ENCODE measurements around the gene PMFBP1. TPM values are rescaled to one million over a fixed set of nuclear protein-coding genes. Genes with fewer than 3 reads are reported as not detected.

The PMFBP1 gene
- total RNA-seq, 1 experiment from 2014 or later: 0.55 TPM

DNA sequence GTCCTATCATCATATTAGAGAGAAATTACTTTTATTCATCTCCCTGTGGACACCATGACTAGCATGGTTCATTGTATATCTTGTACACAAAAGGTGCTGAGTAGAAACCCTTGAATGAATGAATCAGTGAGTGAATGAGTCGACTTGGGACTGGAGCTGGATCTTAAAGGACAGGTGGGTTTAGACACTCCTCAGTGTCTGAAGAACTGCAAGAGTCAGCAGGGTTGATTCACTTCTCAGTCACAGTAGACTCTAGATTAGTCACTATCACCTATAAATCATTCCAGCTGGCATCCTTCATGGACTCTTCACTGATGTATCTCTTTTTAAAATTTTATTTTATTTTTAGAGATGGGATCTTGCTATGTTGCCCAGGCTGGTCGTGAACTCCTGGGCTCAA lies 30.1 kb upstream of the PMFBP1 start:
- ChIA-PET CTCF (no interaction called here), POLR2A (ENCODE audit: unreplicated experiment) (interaction anchor here (0.7 kb wide), 1 partner anchor 18 kb away, joined by 3 read pairs; no protein-coding TSS in a partner anchor)
- no TSS peak for BruUV-seq (replicated peaks)
- intact Hi-C loops (cut with micrococcal nuclease; ENCODE audit: unreplicated experiment): no loop called here
- no peaks in the 10 kb centered on the region for H3K79me2 ChIP-seq (ENCODE audit: low read depth)
- TF ChIP-seq CTCF (conservative IDR thresholded peaks at IDR 0.05) (no peak), EZH2 (IDR thresholded peaks at IDR 0.05; ENCODE audit: low read depth) (no peak)
- no peak for DNase-seq
- H4K20me1 ChIP-seq (ENCODE audit: insufficient read depth): no peaks in the 10 kb centered on the region
- H3K4me2 ChIP-seq: no peak overlapping the region
- H3K27me3 ChIP-seq (ENCODE audit: insufficient read depth, low read depth): peaks cover 64% of the 10 kb centered on the region
- H3K9me3 ChIP-seq (ENCODE audit: insufficient read depth, low read depth): no peaks in the 10 kb centered on the region
- no peak overlapping the region for H2AFZ ChIP-seq
- no peaks in the 10 kb centered on the region for H3K9me2 ChIP-seq (ENCODE audit: insufficient read depth)
- no peak overlapping the region for H3K27ac ChIP-seq
- no peaks in the 10 kb centered on the region for H3K36me3 ChIP-seq (ENCODE audit: low read depth)
- no peaks in the 10 kb centered on the region for H3K4me1 ChIP-seq (replicated peaks; ENCODE audit: insufficient read depth)
- H3F3A ChIP-seq (ENCODE audit: insufficient read depth, low read depth): no peaks in the 10 kb centered on the region
- no peak overlapping the region for H3K4me3 ChIP-seq

GRCh38 chr16:72201387-72201786 lies 29.4 kb upstream of the PMFBP1 start:
- POLR2A ChIA-PET (ENCODE audit: unreplicated experiment): interaction anchor here (0.7 kb wide), 1 partner anchor 19 kb away, joined by 3 read pairs; no protein-coding TSS in a partner anchor
- Histone ChIP-seq H3K36me3 (ENCODE audit: low read depth) (no peaks in the 10 kb centered on the region), H2AFZ (no peak overlapping the region), H3K27ac (no peak overlapping the region), H3K4me3 (no peak overlapping the region), H3F3A (ENCODE audit: insufficient read depth, low read depth) (no peaks in the 10 kb centered on the region), H4K20me1 (ENCODE audit: insufficient read depth) (no peaks in the 10 kb centered on the region), H3K4me1 (replicated peaks; ENCODE audit: insufficient read depth) (no peaks in the 10 kb centered on the region), H3K9me3 (ENCODE audit: insufficient read depth, low read depth) (no peaks in the 10 kb centered on the region), H3K27me3 (ENCODE audit: insufficient read depth, low read depth) (peaks cover 64% of the 10 kb centered on the region), H3K4me2 (no peak overlapping the region), H3K9me2 (ENCODE audit: insufficient read depth) (no peaks in the 10 kb centered on the region), H3K79me2 (ENCODE audit: low read depth) (no peaks in the 10 kb centered on the region)
- BruUV-seq (replicated peaks): no TSS peak
- DNase-seq: no peak
- intact Hi-C loops (cut with micrococcal nuclease; ENCODE audit: unreplicated experiment): no loop called here
- CTCF ChIA-PET: no interaction called here
- TF ChIP-seq CTCF (conservative IDR thresholded peaks at IDR 0.05): no peak
- no peak for TF ChIP-seq EZH2 (IDR thresholded peaks at IDR 0.05; ENCODE audit: low read depth)

GRCh38 chr16:72199761-72200337 lies 27.9 kb upstream of the PMFBP1 start:
- POLR2A ChIA-PET (ENCODE audit: unreplicated experiment): no interaction called here
- no peak for TF ChIP-seq EZH2 (IDR thresholded peaks at IDR 0.05; ENCODE audit: low read depth)
- TF ChIP-seq CTCF (conservative IDR thresholded peaks at IDR 0.05): no peak
- H3F3A ChIP-seq (ENCODE audit: insufficient read depth, low read depth): no peaks in the 10 kb centered on the region
- no peak overlapping the region for H3K4me3 ChIP-seq
- no peaks in the 10 kb centered on the region for H3K79me2 ChIP-seq (ENCODE audit: low read depth)
- no peaks in the 10 kb centered on the region for H3K9me3 ChIP-seq (ENCODE audit: insufficient read depth, low read depth)
- H3K4me1 ChIP-seq (replicated peaks; ENCODE audit: insufficient read depth): no peaks in the 10 kb centered on the region
- H2AFZ ChIP-seq: no peak overlapping the region
- H3K9me2 ChIP-seq (ENCODE audit: insufficient read depth): no peaks in the 10 kb centered on the region
- peaks cover 74% of the 10 kb centered on the region for H3K27me3 ChIP-seq (ENCODE audit: insufficient read depth, low read depth)
- H3K4me2 ChIP-seq: no peak overlapping the region
- H4K20me1 ChIP-seq (ENCODE audit: insufficient read depth): no peaks in the 10 kb centered on the region
- BruUV-seq (replicated peaks): no TSS peak
- no peak for DNase-seq
- no peak overlapping the region for H3K27ac ChIP-seq
- intact Hi-C loops (cut with micrococcal nuclease; ENCODE audit: unreplicated experiment): no loop called here
- H3K36me3 ChIP-seq (ENCODE audit: low read depth): no peaks in the 10 kb centered on the region
- CTCF ChIA-PET: no interaction called here

Data from PC-9 (cell line).